IMR-90 (cell line): ENCODE measurements around the gene MSMP. TPM values are rescaled to one million over a fixed set of nuclear protein-coding genes. Genes with fewer than 3 reads are reported as not detected.

ENCODE experiments used
- ATAC-seq: fragments of 200-7000 bp; cut with Tn5 transposase; 2 replicates; pipeline ENCODE4 v1.9.1; 2020; ENCODE audit warnings: low read depth, mild to moderate bottlenecking, moderate library complexity
- BruUV-seq: library from RNA; stranded (reverse); fragments of 400-500 nt; replicated peaks from 2 replicates; lab custom pipeline; 2021; lab: Mats Ljungman, UMichigan
- CTCF ChIA-PET: fragments of 300-600 bp; formaldehyde crosslinking; extraction: SDS; loops from one replicate; lab custom pipeline; 2021; ENCODE audit warnings: antibody characterized with exemption; lab: Yijun Ruan, JAX
- POLR2A ChIA-PET: fragments of 300-600 bp; sonication (Branson Sonifier 250); formaldehyde crosslinking; loops from one replicate; lab custom pipeline; 2022; ENCODE audit warnings: antibody characterized with exemption; ENCODE audit not compliant: unreplicated experiment; lab: Charles Lee
- DNase-seq: peaks from one replicate; pipeline ENCODE4 v3.0.0; 2013
- H2AFZ ChIP-seq: replicated peaks from 2 replicates; pipeline ENCODE3; 2013; ENCODE audit warnings: low read length, mild to moderate bottlenecking; ENCODE audit not compliant: poor library complexity
- H2AK5ac ChIP-seq: 2 replicates; pipeline ENCODE4 v1.6.1; 2013; ENCODE audit warnings: low read depth, low read length, inconsistent platforms
- H2AK9ac ChIP-seq: replicated peaks from 2 replicates; pipeline ENCODE3; 2013; ENCODE audit warnings: mild to moderate bottlenecking, low read depth, low read length, moderate library complexity; ENCODE audit not compliant: poor library complexity
- H2BK120ac ChIP-seq: 2 replicates; pipeline ENCODE4 v1.6.1; 2013; ENCODE audit warnings: low read depth, low read length, inconsistent platforms
- H2BK15ac ChIP-seq: 3 replicates; pipeline ENCODE4 v1.6.1; 2013; ENCODE audit warnings: low read depth, low read length, inconsistent platforms
- H2BK20ac ChIP-seq: 2 replicates; pipeline ENCODE4 v1.6.1; 2013; ENCODE audit warnings: low read depth, mild to moderate bottlenecking, inconsistent platforms, low read length, moderate library complexity
- H2BK5ac ChIP-seq: 2 replicates; pipeline ENCODE4 v1.6.1; 2013; ENCODE audit warnings: mild to moderate bottlenecking, low read depth, low read length, inconsistent platforms; ENCODE audit not compliant: poor library complexity, severe bottlenecking
- H3K14ac ChIP-seq: replicated peaks from 2 replicates; pipeline ENCODE4 v1.6.1; 2013; ENCODE audit warnings: low read depth, low read length, inconsistent platforms
- H3K18ac ChIP-seq: 2 replicates; pipeline ENCODE4 v1.6.1; 2013; ENCODE audit warnings: low read depth, low read length, control low read depth
- H3K23ac ChIP-seq: 2 replicates; pipeline ENCODE4 v1.6.1; 2013; ENCODE audit warnings: low read depth, low read length, inconsistent platforms
- H3K27ac ChIP-seq: 2 replicates; pipeline ENCODE4 v1.5.1; 2013; ENCODE audit warnings: mild to moderate bottlenecking, control low read depth, low read length; ENCODE audit not compliant: insufficient read depth
- H3K27me3 ChIP-seq: 2 replicates; pipeline ENCODE4 v1.6.1; 2013; ENCODE audit warnings: low read length; ENCODE audit not compliant: control insufficient read depth, insufficient read depth
- H3K36me3 ChIP-seq: 2 replicates; pipeline ENCODE4 v1.6.1; 2013; ENCODE audit warnings: low read length, mixed read lengths; ENCODE audit not compliant: control insufficient read depth, insufficient read depth
- H3K4ac ChIP-seq: 2 replicates; pipeline ENCODE4 v1.6.1; 2013; ENCODE audit warnings: low read depth, low read length, inconsistent platforms
- H3K4me1 ChIP-seq: 2 replicates; pipeline ENCODE4 v1.6.1; 2013; ENCODE audit warnings: low read length, mixed read lengths; ENCODE audit not compliant: control insufficient read depth, insufficient read depth
- H3K4me2 ChIP-seq: 2 replicates; pipeline ENCODE4 v1.6.1; 2013; ENCODE audit warnings: low read depth, mild to moderate bottlenecking, control low read depth, low read length, moderate library complexity
- H3K4me3 ChIP-seq: 2 replicates; pipeline ENCODE4 v1.5.1; 2013; ENCODE audit warnings: low read depth, mild to moderate bottlenecking, control low read depth, low read length, moderate library complexity; ENCODE audit not compliant: insufficient read depth
- H3K56ac ChIP-seq: 2 replicates; pipeline ENCODE4 v1.6.1; 2013; ENCODE audit warnings: low read length, inconsistent platforms; ENCODE audit not compliant: insufficient read depth; ENCODE audit errors: extremely low read depth
- H3K79me1 ChIP-seq, 2 experiments: 2 replicates each; pipeline ENCODE4 v1.6.1; 2013; ENCODE audit warnings: low read length in 2 of 2, inconsistent platforms in 1 of 2, low read depth in 1 of 2
- H3K9ac ChIP-seq: 2 replicates; pipeline ENCODE4 v1.6.1; 2013; ENCODE audit warnings: low read depth, low read length, control low read depth
- H3K9me1 ChIP-seq: 2 replicates; pipeline ENCODE4 v1.6.1; 2013; ENCODE audit warnings: low read length, inconsistent platforms; ENCODE audit not compliant: insufficient read depth
- H3K9me3 ChIP-seq: 2 replicates; pipeline ENCODE4 v1.6.1; 2013; ENCODE audit warnings: low read length; ENCODE audit not compliant: control insufficient read depth, insufficient read depth
- H4K20me1 ChIP-seq: 2 replicates; pipeline ENCODE4 v1.6.1; 2013; ENCODE audit warnings: low read length, inconsistent platforms; ENCODE audit not compliant: insufficient read depth
- H4K5ac ChIP-seq: 2 replicates; pipeline ENCODE4 v1.6.1; 2013; ENCODE audit warnings: mild to moderate bottlenecking, low read depth, low read length, control low read depth
- H4K8ac ChIP-seq, 2 experiments: 2 replicates each; pipeline ENCODE4 v1.6.1; 2013; ENCODE audit warnings: low read depth in 2 of 2, low read length in 2 of 2, control low read depth in 1 of 2, inconsistent platforms in 1 of 2
- H4K91ac ChIP-seq: 2 replicates; pipeline ENCODE4 v1.6.1; 2013; ENCODE audit warnings: low read depth, low read length, inconsistent platforms; ENCODE audit not compliant: insufficient read depth
- BHLHE40 ChIP-seq: fragments of 150-350 bp; IDR thresholded peaks from 2 replicates; pipeline ENCODE4 v1.6.1; 2016; ENCODE audit warnings: mild to moderate bottlenecking, low read depth, low read length
- CEBPB ChIP-seq: IDR thresholded peaks from 2 replicates; pipeline ENCODE4 v1.6.1; 2012; ENCODE audit warnings: low read depth, low read length, improper control_type of control experiment
- CHD1 ChIP-seq: IDR thresholded peaks from 2 replicates; pipeline ENCODE4 v1.6.1; 2012; ENCODE audit warnings: low read depth, low read length, improper control_type of control experiment
- ELK1 ChIP-seq: fragments of 150-350 bp; IDR thresholded peaks from 2 replicates; pipeline ENCODE4 v1.6.1; 2016; ENCODE audit warnings: low read depth, mild to moderate bottlenecking, low read length, moderate library complexity, borderline replicate concordance
- FOS ChIP-seq: fragments of 150-350 bp; IDR thresholded peaks from 2 replicates; pipeline ENCODE4 v1.6.1; 2016; ENCODE audit warnings: low read depth, low read length
- MAFK ChIP-seq: IDR thresholded peaks from 2 replicates; pipeline ENCODE4 v1.6.1; 2012; ENCODE audit warnings: low read depth, low read length, improper control_type of control experiment
- MAZ ChIP-seq: IDR thresholded peaks from 2 replicates; pipeline ENCODE4 v1.6.1; 2012; ENCODE audit warnings: low read depth, mild to moderate bottlenecking, low read length, improper control_type of control experiment, moderate library complexity, borderline replicate concordance
- MXI1 ChIP-seq: IDR thresholded peaks from 2 replicates; pipeline ENCODE4 v1.6.1; 2012; ENCODE audit warnings: low read depth, mild to moderate bottlenecking, low read length, moderate library complexity, borderline replicate concordance
- NFE2L2 ChIP-seq: fragments of 150-350 bp; IDR thresholded peaks from 2 replicates; pipeline ENCODE4 v1.6.1; 2016; ENCODE audit warnings: low read depth, mild to moderate bottlenecking, low read length
- POLR2A ChIP-seq: IDR thresholded peaks from 2 replicates; pipeline ENCODE4 v1.6.1; 2012; ENCODE audit warnings: mild to moderate bottlenecking, low read depth, low read length
- RAD21 ChIP-seq: IDR thresholded peaks from 2 replicates; pipeline ENCODE4 v1.6.1; 2012; ENCODE audit warnings: low read length, improper control_type of control experiment
- RCOR1 ChIP-seq: IDR thresholded peaks from 2 replicates; pipeline ENCODE4 v1.6.1; 2012; ENCODE audit warnings: mild to moderate bottlenecking, low read length, improper control_type of control experiment; ENCODE audit not compliant: insufficient replicate concordance
- RFX5 ChIP-seq: IDR thresholded peaks from 2 replicates; pipeline ENCODE4 v1.8.0; 2012; ENCODE audit warnings: low read depth, mild to moderate bottlenecking, low read length, moderate library complexity
- SMC3 ChIP-seq: fragments of 150-350 bp; IDR thresholded peaks from 2 replicates; pipeline ENCODE4 v1.6.1; 2016; ENCODE audit warnings: low read depth, mild to moderate bottlenecking, antibody characterized with exemption, low read length, moderate library complexity
- WGBS, 2 experiments: methylation state at CpG; one replicate each; pipeline versions ENCODE4 v1.1.5 to v1.1.7; 2013; ENCODE audit warnings: missing lambda C conversion rate in 2 of 2; ENCODE audit not compliant: insufficient read length in 1 of 2; ENCODE audit errors: extremely low coverage in 2 of 2; 5-methylcytosine and 5-hydroxymethylcytosine counted together
- dilution Hi-C: fragments of 300-500 bp; cut with HindIII; formaldehyde crosslinking; loops from one replicate; pipeline ENCODE4 v1.14.3; 2018; ENCODE audit warnings: low sequenced_read_pairs; ENCODE audit not compliant: unreplicated experiment
- in situ Hi-C: fragments of 300-500 bp; cut with MboI; formaldehyde crosslinking; loops from 3 replicates; pipeline ENCODE4 v1.14.3; 2019; ENCODE audit warnings: low sequenced_read_pairs, inconsistent platforms, mixed read lengths
- intact Hi-C: fragments of 100-400 bp; cut with micrococcal nuclease; formaldehyde crosslinking; loops from 2 replicates; pipeline ENCODE4 v1.10.0; 2022
- polyA plus RNA-seq, 3 experiments: library from polyadenylated mRNA; depleted of rRNA; stranded (reverse); fragments of >200 nt; gene quantifications; 2 replicates each; pipeline ENCODE4 v1.2.3, GENCODE V29; 2012; ENCODE audit warnings: low replicate concordance in 1 of 3
- total RNA-seq: library from RNA; depleted of rRNA; stranded (reverse); fragments of >200 nt; gene quantifications from 2 replicates; pipeline ENCODE4 v1.2.3, GENCODE V29; 2012
- TF ChIP-seq, protein P1 (sequence below): fragments of 150-350 bp; IDR thresholded peaks from 2 replicates; pipeline ENCODE4 v1.6.1; 2017; ENCODE audit warnings: mild to moderate bottlenecking, antibody characterized with exemption, low read length, low read depth
- TF ChIP-seq, protein P2 (sequence below): conservative IDR thresholded peaks from 2 replicates; pipeline ENCODE4 v1.5.1; 2012; ENCODE audit warnings: mild to moderate bottlenecking, low read depth, low read length, improper control_type of control experiment

Gene MSMP
- total and polyA plus RNA-seq, 2 of the 4 experiments (the other 2 are of a cell fraction) = not detected

- no peak overlapping the region for H3K18ac ChIP-seq
- CTCF ChIA-PET = interaction anchor here (0.6 kb wide), 1 partner anchor 115 kb away, joined by 3 read pairs; no protein-coding TSS in a partner anchor
- H3K27me3 ChIP-seq = no peaks in the 10 kb centered on the region
- no peaks in the 10 kb centered on the region for H3K9me3 ChIP-seq
- dilution Hi-C loops (no loop called here), in situ Hi-C loops (no loop called here), intact Hi-C loops (no loop called here)
- no peak overlapping the region for H2BK5ac ChIP-seq
- POLR2A ChIA-PET = no interaction called here
- DNase-seq (no peak), ATAC-seq (no peak)
- H2AFZ ChIP-seq = no peak overlapping the region
- peak overlapping the region in 1 of 2 experiments; percentile 100; a peak in 1 of 4 replicates for H4K8ac ChIP-seq
- 0 out of 2 replicates have a peak overlapping the region, but pooled peaks have one; percentile 57 for H3K23ac ChIP-seq
- H2BK120ac ChIP-seq = no peak overlapping the region
- H2AK5ac ChIP-seq = peak overlapping the region; percentile 27; the same call in 1 of the 2 replicates
- 0 out of 2 replicates have a peak overlapping the region, but pooled peaks have one; percentile 99 for H3K9ac ChIP-seq
- H4K91ac ChIP-seq = no peak overlapping the region
- H3K56ac ChIP-seq = no peak overlapping the region
- peaks cover 38% of the 10 kb centered on the region for H3K36me3 ChIP-seq
- peak overlapping the region; percentile 98 for H3K4me2 ChIP-seq
- H4K5ac ChIP-seq = no peak overlapping the region; the same call in 1 of the 2 replicates
- H3K14ac ChIP-seq = no peak overlapping the region; the same call in 1 of the 2 replicates
- no peak overlapping the region for H2BK15ac ChIP-seq
- H3K4me3 ChIP-seq = 0 out of 2 replicates have a peak overlapping the region, but pooled peaks have one; percentile 98
- H2AK9ac ChIP-seq = no peak overlapping the region
- no TSS peak for BruUV-seq
- H4K20me1 ChIP-seq = peaks cover 31% of the 10 kb centered on the region
- WGBS, 2 experiments = 77% methylated on average over 3 of the region's 4 CpGs; no CpG with 5 or more reads in 1 of the 2 experiments
- TF ChIP-seq CEBPB (no peak), ELK1 (no peak), RCOR1 (no peak), MAFK (no peak), CHD1 (no peak), POLR2A (no peak), FOS (no peak), NFE2L2 (no peak), RFX5 (no peak), BHLHE40 (no peak), RAD21 (no peak), MXI1 (no peak), MAZ (no peak), SMC3 (no peak)
- TF ChIP-seq, protein P1, sequence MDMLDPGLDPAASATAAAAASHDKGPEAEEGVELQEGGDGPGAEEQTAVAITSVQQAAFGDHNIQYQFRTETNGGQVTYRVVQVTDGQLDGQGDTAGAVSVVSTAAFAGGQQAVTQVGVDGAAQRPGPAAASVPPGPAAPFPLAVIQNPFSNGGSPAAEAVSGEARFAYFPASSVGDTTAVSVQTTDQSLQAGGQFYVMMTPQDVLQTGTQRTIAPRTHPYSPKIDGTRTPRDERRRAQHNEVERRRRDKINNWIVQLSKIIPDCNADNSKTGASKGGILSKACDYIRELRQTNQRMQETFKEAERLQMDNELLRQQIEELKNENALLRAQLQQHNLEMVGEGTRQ = no peak
- TF ChIP-seq, protein P2, sequence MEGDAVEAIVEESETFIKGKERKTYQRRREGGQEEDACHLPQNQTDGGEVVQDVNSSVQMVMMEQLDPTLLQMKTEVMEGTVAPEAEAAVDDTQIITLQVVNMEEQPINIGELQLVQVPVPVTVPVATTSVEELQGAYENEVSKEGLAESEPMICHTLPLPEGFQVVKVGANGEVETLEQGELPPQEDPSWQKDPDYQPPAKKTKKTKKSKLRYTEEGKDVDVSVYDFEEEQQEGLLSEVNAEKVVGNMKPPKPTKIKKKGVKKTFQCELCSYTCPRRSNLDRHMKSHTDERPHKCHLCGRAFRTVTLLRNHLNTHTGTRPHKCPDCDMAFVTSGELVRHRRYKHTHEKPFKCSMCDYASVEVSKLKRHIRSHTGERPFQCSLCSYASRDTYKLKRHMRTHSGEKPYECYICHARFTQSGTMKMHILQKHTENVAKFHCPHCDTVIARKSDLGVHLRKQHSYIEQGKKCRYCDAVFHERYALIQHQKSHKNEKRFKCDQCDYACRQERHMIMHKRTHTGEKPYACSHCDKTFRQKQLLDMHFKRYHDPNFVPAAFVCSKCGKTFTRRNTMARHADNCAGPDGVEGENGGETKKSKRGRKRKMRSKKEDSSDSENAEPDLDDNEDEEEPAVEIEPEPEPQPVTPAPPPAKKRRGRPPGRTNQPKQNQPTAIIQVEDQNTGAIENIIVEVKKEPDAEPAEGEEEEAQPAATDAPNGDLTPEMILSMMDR = no peak
- peaks cover 41 to 54% of the 10 kb centered on the region in 2 experiments for H3K79me1 ChIP-seq
- peaks cover 14% of the 10 kb centered on the region for H3K4me1 ChIP-seq
- H3K27ac ChIP-seq = no peak overlapping the region
- H3K9me1 ChIP-seq = peaks cover 21% of the 10 kb centered on the region
- no peak overlapping the region for H2BK20ac ChIP-seq
- H3K4ac ChIP-seq = no peak overlapping the region; the same call in none of the 2 replicates
Measured at GRCh38 chr9:35750256-35750531, 3.9 kb downstream of the MSMP start.
